B cell (primary cell): Measurements from ENCODE around the gene GPRC5B.

ENCODE experiments used
- EZH2 ChIP-seq: IDR thresholded peaks from 2 replicates; pipeline ENCODE4 v1.6.1; 2012; ENCODE audit warnings: borderline replicate concordance, low read depth, mild to moderate bottlenecking, moderate library complexity, low read length; ENCODE audit not compliant: insufficient read depth, poor library complexity, severe bottlenecking
- TF ChIP-seq, protein P1 (sequence below): fragments of 200-600 bp; IDR thresholded peaks from one replicate; pipeline ENCODE4 v1.8.0; 2022; ENCODE audit warnings: antibody characterized with exemption, mild to moderate bottlenecking

DNA sequence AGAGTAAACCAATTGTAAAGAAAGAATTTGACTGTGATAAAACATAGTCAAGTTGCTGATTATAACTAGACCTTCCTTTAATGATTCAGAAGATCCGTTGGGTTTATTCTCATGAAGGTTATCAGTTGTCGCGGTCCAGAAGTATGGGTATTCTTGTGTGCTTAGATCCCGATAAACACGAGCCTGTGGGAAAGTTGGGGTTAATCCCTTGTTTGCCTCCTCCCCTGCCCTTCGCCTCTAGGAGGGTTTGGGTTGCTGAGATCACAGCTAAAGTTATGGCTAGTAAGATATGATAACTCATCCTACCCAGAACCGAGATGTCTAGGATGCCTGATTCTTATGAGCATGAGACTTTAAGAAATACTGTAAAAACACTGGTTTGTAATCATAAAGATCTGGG lies 66.8 kb downstream of the GPRC5B start:
- TF ChIP-seq EZH2, result no peak
- TF ChIP-seq, protein P1, sequence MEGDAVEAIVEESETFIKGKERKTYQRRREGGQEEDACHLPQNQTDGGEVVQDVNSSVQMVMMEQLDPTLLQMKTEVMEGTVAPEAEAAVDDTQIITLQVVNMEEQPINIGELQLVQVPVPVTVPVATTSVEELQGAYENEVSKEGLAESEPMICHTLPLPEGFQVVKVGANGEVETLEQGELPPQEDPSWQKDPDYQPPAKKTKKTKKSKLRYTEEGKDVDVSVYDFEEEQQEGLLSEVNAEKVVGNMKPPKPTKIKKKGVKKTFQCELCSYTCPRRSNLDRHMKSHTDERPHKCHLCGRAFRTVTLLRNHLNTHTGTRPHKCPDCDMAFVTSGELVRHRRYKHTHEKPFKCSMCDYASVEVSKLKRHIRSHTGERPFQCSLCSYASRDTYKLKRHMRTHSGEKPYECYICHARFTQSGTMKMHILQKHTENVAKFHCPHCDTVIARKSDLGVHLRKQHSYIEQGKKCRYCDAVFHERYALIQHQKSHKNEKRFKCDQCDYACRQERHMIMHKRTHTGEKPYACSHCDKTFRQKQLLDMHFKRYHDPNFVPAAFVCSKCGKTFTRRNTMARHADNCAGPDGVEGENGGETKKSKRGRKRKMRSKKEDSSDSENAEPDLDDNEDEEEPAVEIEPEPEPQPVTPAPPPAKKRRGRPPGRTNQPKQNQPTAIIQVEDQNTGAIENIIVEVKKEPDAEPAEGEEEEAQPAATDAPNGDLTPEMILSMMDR, result no peak
